ENCODE data around the gene TMTC2.
"Not testable (repeated sequence)": the region's sequence is repeated elsewhere in the genome, so short reads cannot be mapped to it uniquely, and the experiment has no call there.

The TMTC2 gene

DNA sequence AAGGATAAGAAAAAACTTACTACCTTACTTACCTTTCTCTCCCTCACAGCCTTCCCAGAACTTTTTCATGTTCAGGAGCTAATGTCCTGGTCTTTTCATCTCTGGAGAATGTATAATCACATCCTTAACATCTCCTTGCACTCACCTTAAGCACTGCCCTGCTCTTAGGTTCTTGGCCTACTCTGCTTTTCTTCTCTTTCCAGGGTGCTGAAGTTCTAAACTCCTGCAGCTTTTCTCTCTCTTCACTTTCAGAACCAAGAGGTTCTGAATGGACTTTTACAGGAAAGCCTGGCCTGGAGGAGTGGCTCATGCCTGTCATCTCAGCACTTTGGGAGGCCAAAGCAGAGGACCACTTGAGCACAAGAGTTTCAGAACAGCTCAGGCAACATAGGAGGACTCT, 101.9 kb downstream of the TMTC2 start:
- no peak for DNase-seq (ENCODE audit: low spot score)

DNA sequence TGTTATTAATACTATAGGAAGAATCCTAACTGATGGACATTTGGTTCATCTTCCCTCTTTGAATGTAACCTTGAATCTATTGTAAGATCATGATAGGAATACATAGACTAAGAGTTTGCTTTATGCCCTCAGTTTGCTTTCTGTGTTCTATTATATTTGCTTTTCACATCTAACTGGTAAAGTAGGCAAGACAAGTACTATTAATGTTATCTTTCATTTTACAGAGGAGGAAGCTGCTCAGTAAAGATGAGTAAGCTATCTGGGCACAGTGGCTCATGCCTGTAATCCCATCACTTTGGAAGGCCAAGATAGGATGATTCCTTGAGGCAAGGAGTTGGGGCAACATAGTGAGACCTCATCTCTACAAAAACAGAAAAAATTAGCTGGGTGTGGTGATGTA, 103.0 kb downstream of the TMTC2 start:
- no peak for DNase-seq (ENCODE audit: low spot score)

DNA sequence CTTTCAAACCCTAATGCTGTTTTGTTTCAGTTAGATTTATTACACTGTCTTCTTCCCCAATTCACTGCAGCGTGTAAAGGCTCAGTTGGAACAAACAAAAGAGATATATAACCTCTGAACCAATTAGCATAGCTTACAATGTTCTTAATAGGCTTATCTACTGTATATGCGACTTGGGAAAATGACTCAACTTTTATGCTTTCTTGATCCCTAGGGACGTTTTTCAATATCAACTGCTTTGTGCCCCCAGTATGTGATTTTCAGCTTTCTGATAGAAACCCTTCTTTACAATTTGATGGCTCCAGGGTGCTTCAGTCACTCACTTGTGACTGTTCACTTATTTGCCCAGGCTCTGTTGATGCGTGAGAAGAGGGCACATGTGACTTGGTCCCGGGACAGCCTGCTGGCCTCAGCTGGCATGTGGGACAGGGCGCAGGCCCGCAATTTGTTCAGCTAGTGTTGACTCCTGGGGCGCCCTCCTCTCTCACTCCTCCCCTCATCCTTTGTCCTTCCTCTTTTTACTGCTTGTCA, 107.1 kb downstream of the TMTC2 start:
- DNase-seq (ENCODE audit: low spot score), result no peak

DNA sequence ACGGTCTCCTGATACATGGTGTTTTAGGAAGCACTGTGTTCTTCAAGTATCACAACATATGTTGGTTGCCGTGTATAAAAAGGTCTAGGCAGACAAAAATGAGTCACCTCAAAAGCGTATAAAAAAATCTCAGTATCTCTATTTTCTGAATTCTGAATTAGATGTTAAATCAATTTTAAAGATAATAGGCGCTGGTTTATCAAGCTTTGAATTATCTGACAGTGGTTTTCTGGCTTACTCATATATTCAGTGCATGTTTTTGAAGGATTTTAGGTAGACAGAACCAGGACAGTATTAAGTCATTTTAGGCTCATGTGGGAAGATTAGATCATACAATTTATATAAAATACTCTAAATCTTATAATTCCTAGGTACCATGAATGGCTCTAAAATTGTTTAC, 110.8 kb downstream of the TMTC2 start:
- DNase-seq (ENCODE audit: low spot score), result no peak

DNA sequence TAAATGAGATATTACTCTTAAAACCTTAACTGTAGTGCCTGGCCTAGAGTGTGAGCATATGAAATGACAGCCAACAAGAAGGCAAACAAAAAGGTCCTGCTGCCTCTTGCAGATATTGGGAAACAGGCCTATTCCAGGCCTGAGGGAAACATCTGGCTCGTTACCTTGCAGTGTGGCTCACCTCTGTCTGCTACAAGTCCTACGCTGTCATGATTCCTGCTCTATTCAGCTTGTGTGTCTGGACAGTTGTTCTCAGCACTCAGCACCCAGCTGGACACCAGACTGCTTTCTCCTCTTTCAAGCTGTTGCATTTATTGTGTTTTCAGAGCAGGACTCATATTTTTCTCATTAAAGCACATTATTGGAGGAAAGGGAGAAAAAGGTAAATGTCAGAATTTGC, 113.5 kb downstream of the TMTC2 start:
- DNase-seq (ENCODE audit: low spot score), result no peak

DNA sequence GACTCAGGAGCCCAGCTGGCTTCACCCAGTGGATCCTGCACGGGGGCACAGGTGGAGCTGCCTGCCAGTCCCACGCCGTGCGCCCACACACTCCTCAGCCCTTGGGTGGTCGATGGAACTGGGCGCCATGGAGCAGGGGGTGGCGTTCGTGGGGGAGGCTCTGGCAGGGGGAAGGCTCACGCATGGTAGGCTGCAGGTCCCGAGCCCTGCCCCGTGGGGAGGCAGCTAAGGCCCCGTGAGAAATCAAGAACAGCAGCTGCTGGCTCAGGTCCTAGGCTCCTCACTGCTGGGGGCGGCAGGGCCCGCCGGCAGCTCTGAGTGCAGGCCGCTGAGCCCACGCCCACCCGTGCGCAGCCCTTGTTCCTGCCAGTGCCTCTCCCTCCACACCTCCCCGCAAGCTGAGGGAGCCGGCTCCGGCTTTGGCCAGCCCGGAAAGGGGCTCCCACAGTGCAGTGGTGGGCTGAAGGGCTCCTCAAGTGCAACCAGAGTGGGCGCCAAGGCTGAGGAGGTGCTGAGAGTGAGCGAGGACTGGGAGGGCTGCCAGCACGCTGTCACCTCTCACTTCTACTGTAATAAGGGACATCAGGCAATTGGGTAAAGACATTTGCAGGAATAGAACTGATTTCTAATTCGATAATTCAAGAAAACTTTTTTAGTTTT, 115.4 kb downstream of the TMTC2 start:
- DNase-seq (ENCODE audit: low spot score), result no peak

DNA sequence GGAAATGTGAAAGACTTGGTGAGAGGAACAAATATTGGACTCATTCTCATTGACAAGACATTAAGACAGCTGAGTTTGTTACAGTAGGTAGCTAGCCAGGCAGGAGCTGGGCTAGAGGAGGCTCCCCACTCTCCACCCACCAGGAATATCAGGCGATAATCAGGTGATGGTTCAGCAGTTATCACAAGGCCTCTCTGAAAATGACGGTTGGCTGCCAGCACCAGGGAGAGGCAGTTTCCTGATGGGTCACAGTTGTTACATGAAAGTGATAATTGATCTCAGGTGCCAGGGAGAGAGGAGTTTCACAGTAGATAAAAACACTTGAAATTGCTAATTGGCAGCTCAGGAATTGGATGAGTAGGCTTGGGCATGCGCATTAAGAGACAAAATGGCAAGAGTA, 116.5 kb downstream of the TMTC2 start:
- no peak for DNase-seq (ENCODE audit: low spot score)

DNA sequence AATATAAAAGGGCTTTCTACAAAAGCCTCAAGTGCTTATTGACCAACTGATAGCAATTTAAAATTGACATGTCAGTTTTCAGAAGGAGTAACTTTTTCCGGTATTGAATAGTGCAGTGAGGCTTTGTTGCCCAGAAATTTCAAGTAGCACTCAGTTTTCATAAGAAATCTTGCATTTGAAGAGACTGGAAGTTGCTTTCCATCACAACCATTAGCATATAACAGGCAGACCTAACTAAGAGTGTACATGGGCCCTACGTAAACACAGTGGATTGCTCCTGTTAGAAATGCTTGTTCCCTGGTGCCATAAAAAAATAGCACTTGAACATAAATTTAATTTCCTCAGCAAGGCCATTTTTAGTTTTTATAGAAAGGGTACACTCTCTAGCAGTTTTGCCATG, 117.9 kb downstream of the TMTC2 start:
- DNase-seq (ENCODE audit: low spot score), result no peak

DNA sequence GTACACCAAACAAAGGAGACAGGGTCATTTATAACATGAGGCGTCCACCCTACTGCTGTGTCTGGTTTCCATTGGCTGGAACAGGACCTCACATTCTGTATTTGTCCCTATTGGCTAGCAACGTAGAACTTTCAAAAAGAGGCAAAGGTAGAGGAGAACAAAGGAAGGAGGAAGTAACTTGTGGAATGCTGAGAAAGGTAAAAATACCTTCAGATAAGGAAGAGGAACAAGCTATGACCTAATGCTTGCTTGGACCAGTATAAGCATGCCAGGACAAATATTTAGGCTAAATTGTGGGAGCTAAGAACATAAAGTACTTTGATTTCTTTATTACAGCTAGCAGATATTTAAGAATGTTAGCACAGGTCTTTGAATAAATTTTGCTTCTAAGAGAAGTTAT, 118.3 kb downstream of the TMTC2 start:
- not testable (repeated sequence) for DNase-seq (ENCODE audit: low spot score)

DNA sequence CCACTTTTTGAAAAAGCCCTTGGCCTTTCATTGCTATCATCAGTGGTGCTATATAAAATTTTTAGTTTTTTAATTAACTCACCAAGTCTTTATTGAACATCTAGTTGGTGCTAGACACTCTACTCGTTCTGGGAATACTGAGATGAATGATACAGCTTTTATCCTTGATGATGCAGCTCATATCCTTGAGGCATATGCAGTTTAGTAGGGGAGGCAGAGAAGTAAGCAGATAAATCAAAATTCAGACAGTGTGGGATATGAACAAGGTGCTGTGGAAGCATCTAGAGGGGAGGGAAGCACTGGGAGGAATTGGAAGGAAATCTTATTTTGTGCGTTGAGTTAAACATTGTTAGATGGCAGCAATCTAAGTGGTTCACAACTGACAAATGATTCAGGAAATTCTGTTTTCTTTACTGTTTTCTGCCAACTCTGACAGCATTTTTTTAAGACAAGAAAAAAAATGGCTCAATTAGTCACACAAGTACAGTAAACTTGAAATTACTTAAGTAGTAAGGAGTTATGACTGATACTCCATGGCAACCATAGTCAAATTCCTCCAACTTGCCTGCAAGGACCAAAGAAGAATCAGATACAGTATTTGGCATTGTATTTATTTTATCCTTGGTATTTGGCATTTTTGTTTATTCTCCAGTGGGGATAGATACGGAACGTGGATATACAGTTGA, 119.2 kb downstream of the TMTC2 start:
- DNase-seq (ENCODE audit: low spot score), result no peak

DNA sequence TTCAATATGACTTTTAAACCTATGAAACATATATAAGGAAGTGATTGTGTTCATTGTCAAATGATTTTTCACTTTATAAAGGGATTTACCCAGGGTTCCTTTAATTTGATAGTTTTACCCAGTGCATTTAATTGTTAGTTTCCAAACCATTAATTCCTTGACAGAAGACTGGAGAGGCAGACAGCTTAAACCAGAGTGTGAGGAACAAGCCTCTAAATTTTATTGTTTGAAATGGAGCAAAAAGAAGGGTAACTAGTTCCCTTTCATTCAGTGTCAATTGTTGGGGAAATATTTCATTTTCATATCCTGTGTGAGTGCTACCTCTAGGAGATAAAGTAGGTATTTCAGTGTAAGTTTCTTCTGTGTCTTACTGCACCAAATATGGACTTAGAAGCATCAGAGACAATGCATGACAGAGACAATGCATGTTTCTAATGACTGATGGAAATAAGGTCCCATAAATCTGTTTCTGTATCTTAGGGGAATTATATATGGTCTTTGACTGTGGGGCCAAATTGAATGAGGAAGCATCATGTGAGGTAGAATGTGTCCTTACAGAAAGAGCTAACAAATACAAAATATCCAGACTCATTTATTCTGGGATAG, 120.5 kb downstream of the TMTC2 start:
- no peak for DNase-seq (ENCODE audit: low spot score)

DNA sequence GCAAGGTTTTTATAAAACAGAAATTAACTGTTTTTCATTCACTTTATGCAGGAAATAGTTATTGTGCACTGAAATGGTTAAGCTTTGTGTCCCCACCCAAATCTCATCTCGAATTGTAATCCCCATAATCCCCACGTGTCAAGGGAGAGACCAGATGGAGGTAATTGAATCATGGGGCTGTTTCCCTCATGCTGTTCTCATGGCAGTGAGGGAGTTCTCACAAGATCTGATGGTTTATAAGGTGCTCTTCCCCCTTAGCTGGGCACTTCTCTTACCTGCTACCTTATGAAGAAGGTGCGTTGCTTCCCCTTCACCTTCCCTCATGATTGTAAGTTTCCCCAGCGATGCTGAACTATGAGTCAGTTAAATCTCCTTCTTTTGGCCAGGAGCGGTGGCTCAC, 123.9 kb downstream of the TMTC2 start:
- no peak for DNase-seq (ENCODE audit: low spot score)

DNA sequence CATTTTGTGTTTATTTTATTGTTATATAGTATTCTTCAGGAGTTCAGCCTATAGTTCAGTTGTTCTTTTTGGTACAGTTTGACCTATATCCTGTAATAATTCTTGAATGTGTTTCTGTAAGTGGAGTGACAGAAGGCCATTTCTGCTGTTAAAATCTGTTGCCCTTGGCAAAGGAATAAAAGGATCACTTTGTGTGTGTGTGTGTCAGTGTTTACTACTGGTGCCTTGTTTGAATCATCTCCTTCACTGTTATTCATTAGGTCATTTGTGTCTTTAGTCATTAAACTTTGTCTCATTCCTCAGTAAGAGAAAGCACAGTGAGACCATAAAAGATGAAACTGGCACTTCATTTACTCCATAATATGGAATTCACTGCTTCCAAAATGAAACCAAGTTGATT, 130.7 kb downstream of the TMTC2 start:
- DNase-seq (ENCODE audit: low spot score), result peak; percentile 86

DNA sequence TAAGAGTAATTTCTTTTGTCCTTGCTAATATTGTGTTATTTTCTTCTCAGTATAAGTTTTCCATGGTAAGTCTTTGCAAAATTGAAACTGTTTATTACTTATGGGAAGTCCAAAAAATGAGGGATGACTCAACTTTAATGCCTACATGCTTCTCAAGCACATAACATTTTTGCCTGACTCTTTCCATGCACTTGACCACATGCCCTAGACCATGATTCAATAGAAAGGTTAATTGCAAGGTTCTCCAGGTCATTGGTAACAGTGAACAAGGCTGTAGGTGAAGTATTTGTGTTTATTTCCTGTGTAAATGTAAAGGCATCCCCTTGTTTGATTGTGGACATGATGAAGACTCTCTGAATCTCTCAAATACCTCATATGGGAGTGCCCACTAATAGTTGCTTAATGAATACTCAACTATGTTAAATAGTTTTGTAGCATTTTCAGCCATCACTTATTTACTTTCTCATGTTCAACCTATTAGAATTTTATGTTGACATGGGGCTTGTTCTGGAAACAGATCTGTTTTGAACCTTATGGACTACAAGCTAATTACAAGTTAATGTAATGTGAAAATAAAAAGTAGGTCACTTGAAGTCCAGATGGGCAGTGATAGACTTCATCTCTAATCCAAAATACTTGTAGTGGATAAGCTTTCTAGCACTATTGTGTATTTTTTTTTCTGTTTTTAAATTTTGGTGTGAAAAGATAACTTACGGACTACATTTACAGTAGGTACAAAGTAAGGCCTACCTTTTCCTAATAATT, 131.7 kb downstream of the TMTC2 start:
- DNase-seq (ENCODE audit: low spot score), result no peak

DNA sequence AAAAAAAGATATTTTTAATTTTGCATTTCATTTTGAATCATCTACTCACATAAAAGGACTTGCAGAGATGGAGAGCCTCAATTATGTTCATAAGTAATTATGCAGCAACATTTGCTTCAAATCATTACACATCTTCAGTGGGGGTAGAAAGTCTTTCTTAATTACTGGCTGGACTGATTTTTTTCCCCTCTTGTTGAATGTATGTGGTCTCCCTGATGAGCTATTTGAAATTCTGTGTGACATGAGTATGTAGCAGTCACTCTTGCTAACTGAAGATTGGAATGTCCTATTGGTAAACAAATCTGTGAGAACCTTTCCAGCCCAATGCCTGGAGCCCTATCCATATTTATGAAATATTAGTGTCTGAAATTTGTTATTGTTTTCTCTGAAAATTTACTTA, 139.8 kb downstream of the TMTC2 start:
- DNase-seq (ENCODE audit: low spot score), result no peak

DNA sequence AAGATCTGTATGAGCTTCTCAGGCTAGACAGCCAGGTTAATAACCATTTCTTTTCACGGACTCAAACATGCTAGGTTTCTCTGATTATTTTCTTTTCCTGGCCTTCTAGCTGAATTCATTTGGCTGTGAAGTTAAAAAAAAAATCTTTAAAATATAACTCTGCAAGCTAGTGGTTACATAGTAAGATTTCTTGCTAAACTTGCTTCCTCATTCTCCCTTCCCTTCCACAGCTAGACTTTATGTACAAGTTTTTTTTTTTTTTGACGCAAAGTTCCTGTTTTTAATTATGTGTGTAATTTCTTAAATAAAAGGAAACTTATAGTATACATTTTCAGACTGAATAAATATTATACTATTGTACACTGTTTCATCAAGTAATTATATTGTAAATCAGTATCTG, 145.4 kb downstream of the TMTC2 start:
- DNase-seq (ENCODE audit: low spot score), result no peak

DNA sequence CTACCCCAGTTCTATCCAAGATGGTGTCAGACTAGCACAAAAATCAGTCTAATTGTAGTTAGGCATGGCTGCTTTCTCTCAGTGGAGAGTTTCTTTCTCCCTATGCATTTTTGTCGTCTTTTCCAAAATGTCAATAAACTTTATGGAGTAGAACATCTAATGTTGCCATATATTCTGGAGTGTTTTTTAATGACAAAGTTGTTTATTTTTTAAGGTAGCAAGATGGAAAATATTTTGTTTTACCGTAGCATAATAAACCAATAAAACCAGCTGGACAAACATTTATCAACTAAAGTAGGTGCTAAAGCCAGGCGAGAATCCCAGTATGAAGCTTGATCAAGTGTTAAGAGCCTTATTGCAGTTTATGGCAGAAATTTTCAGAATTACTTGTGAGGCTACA, 146.3 kb downstream of the TMTC2 start:
- DNase-seq (ENCODE audit: low spot score), result no peak

DNA sequence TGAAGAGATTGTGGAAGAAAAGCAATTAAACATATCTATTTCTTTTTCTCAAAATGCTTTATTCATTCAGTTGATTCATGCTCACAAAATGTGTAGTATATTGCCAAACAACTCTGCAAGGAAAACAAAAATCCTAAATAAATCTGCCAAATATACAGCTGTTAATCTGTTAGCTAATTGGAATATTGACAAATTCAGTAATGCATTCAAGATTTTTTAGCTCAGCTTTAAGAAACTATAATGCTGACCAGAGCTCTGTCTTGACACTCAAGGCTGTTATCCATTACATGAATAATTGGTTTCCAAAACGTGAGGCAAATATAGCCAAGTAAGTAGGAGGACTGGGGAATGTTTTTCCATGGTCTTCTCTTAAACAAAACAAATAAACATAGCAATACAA, 146.8 kb downstream of the TMTC2 start:
- no peak for DNase-seq (ENCODE audit: low spot score)

DNA sequence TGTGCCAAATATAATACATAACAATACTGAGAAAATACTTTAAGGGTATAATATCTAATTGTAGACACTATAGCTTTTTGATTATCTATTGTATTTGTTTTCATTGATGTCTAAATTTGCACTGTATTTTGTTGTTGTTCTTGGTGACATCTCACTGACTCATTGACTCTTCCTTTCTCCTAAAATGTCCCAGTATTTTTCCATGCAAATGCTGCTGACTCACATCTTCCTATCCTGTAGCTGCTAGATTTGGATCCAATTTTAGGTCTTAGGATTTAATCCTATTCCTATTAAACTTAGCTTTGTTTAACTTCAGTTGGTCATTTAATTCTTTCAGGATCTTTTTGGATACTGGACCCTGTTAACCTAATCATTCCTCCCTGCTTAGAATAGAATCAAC, 148.5 kb downstream of the TMTC2 start:
- DNase-seq (ENCODE audit: low spot score), result no peak

DNA sequence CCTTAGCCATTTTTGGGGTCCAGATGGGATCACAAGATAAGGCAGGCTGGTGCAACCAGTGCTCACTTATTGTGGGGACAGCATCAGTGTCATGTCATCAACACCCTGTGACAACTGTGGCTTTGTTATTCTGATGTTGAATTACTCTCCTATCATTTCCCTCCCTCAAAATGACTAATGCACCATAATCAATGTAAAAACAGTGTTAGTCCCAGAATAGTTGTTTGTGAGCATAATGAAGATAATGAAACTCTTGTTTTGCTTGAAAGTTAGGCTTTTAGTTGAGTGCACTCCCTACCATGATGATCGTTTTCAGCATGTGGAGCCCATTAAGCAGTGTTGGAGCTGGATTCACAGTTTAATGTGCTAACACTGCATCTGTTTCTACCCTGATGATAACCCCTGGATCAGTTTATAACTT, 151.4 kb downstream of the TMTC2 start:
- DNase-seq (ENCODE audit: low spot score), result peak; percentile 95

DNA sequence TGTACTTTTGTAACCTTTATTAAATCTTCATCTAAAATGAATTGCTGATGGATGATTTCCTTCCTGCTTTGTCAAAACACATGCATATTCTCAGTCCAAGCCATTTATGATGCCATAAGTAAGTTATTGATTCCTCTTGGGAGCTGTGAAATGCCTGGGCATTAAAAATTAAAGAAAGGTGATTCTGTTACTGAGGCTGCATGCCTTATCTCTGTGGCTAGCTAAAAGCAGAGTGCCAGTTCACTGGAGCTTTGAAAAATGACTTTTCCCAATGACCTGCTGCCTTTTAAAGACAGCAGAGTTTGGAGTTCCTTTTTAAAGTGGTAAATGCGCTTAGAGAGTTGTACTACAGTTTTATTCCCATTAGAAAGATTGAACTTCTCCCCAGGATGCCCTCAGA, 152.1 kb downstream of the TMTC2 start:
- no peak for DNase-seq (ENCODE audit: low spot score)

DNA sequence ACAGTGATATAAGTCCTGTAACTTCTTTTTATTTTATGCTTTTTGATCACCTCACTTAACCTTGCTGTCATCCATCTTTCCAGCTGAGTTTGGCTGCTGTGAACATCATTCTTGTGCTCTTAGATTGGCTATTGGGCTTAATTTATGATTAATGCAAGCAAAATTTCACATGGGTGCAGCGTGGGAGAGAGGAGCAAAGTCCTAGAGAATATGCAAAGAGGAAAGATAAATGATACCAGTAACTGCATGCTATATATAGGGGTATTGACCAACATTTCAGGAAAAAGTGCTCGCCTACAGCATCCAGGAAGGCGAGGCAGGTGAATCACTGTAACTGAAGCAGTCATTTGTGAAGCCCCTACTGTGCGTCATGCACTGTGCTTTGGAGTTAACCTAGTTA, 153.1 kb downstream of the TMTC2 start:
- no peak for DNase-seq (ENCODE audit: low spot score)

DNA sequence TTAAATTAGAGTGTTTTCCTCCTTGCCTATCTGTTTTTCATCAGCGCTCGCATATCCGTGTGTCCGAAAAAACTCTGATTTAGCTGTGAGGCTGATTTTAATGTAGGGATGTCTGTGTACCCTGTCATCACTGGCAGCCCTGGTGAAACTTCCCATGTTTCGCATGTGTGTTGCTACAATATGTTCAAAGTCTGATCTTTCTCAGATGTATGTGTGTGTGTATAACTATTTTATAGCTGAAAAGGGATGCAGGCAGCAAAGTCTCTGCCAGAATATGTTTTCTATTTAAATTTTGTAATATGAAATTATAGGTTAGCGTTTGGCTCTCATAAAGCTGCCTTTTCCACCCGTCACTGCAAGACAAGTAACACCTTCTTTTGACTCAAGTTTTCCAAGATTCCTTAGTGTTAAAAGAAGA, 154.8 kb downstream of the TMTC2 start:
- DNase-seq (ENCODE audit: low spot score), result no peak
